CD14-positive monocyte (primary cell): ENCODE data around the gene NDE1. TPM values are rescaled to one million over a fixed set of nuclear protein-coding genes. Genes with fewer than 3 reads are reported as not detected.
"Not testable (repeated sequence)": the region's sequence is repeated elsewhere in the genome, so short reads cannot be mapped to it uniquely, and the experiment has no call there.

Experiments used
- DNase-seq, 3 donors: peaks; one replicate each; pipeline ENCODE4 v3.0.0-alpha.2; 2011 to 2022
- H2AFZ ChIP-seq: 2 replicates; pipeline ENCODE4 v1.6.0; 2012; ENCODE audit warnings: mild to moderate bottlenecking, low read depth, low read length, inconsistent platforms; ENCODE audit not compliant: insufficient read depth, poor library complexity, severe bottlenecking
- H3K27ac ChIP-seq, 2 donors: 1 replicate in 1 of 2; 2 replicates in 1 of 2; pipeline ENCODE4 v1.5.1; 2012 to 2013; ENCODE audit warnings: low read length in 2 of 2, control low read depth in 1 of 2, inconsistent platforms in 1 of 2, low read depth in 1 of 2, mild to moderate bottlenecking in 1 of 2
- H3K27me3 ChIP-seq, 2 donors: one replicate each; pipeline versions ENCODE4 v1.6.0 to v1.6.1; 2011 to 2013; ENCODE audit warnings: low read length in 2 of 2; ENCODE audit not compliant: control insufficient read depth in 2 of 2, insufficient read depth in 2 of 2
- H3K36me3 ChIP-seq, 2 donors: replicated peaks in 1 of 2; 1 replicate in 1 of 2; 2 replicates in 1 of 2; pipeline versions ENCODE4 v1.5.1 to v1.6.1; 2012 to 2013; ENCODE audit warnings: low read length in 2 of 2, control low read depth in 1 of 2, inconsistent platforms in 1 of 2, mild to moderate bottlenecking in 1 of 2; ENCODE audit not compliant: insufficient read depth in 2 of 2, control insufficient read depth in 1 of 2
- H3K4me1 ChIP-seq, 2 donors: 1 replicate in 1 of 2; 2 replicates in 1 of 2; pipeline versions ENCODE4 v1.5.1 to v1.6.1; 2012 to 2013; ENCODE audit warnings: low read length in 2 of 2, control low read depth in 1 of 2, inconsistent platforms in 1 of 2, mild to moderate bottlenecking in 1 of 2, moderate library complexity in 1 of 2; ENCODE audit not compliant: insufficient read depth in 2 of 2, control insufficient read depth in 1 of 2
- H3K4me2 ChIP-seq: replicated peaks from 2 replicates; pipeline ENCODE3; 2012; ENCODE audit warnings: low read length, moderate library complexity, mild to moderate bottlenecking; ENCODE audit not compliant: poor library complexity, severe bottlenecking; ENCODE audit errors: extremely low read depth
- H3K4me3 ChIP-seq, 3 experiments: fragments of 200-600 bp in 1 of 3; sonication (generic) in 1 of 3; replicated peaks in 1 of 3; 1 replicate in 2 of 3; 2 replicates in 1 of 3; pipeline ENCODE4 v1.5.1; 2011 to 2013; ENCODE audit warnings: low read length in 3 of 3, mild to moderate bottlenecking in 3 of 3, control low read depth in 2 of 3, low read depth in 2 of 3, inconsistent platforms in 1 of 3, moderate library complexity in 1 of 3
- H3K79me2 ChIP-seq: 2 replicates; pipeline ENCODE4 v1.6.0; 2012; ENCODE audit warnings: mild to moderate bottlenecking, control low read depth, inconsistent platforms, low read length, moderate library complexity; ENCODE audit not compliant: insufficient read depth
- H3K9ac ChIP-seq: 2 replicates; pipeline ENCODE4 v1.6.0; 2017; ENCODE audit warnings: low read length, mild to moderate bottlenecking; ENCODE audit not compliant: insufficient read depth, poor library complexity, severe bottlenecking
- H3K9me3 ChIP-seq, 2 donors: replicated peaks in 1 of 2; 1 replicate in 1 of 2; 2 replicates in 1 of 2; pipeline versions ENCODE4 v1.5.1 to v1.6.1; 2012 to 2013; ENCODE audit warnings: low read length in 2 of 2, control low read depth in 1 of 2; ENCODE audit not compliant: control insufficient read depth in 1 of 2, insufficient read depth in 1 of 2
- H4K20me1 ChIP-seq: 2 replicates; pipeline ENCODE4 v1.6.0; 2012; ENCODE audit warnings: mild to moderate bottlenecking, low read length, control low read depth, moderate library complexity; ENCODE audit not compliant: insufficient read depth
- H3K27ac Mint-ChIP-seq, 7 donors: one replicate each; pipeline ENCODE4 v1.8.0; 2020; ENCODE audit warnings: mild to moderate bottlenecking in 7 of 7, mixed read lengths in 7 of 7, moderate library complexity in 6 of 7, inconsistent platforms in 2 of 7
- H3K27me3 Mint-ChIP-seq, 3 donors: one replicate each; pipeline ENCODE4 v1.8.0; 2021 to 2022; ENCODE audit warnings: low read depth in 3 of 3, mild to moderate bottlenecking in 3 of 3, mixed read lengths in 3 of 3, moderate library complexity in 3 of 3, inconsistent platforms in 1 of 3
- H3K36me3 Mint-ChIP-seq, 2 donors: one replicate each; pipeline ENCODE4 v1.8.0; 2020; ENCODE audit warnings: mixed read lengths in 2 of 2, inconsistent platforms in 1 of 2, mild to moderate bottlenecking in 1 of 2
- H3K4me1 Mint-ChIP-seq: one replicate; pipeline ENCODE4 v1.8.0; 2020; ENCODE audit warnings: mild to moderate bottlenecking, mixed read lengths
- H3K4me3 Mint-ChIP-seq, 2 donors: one replicate each; pipeline ENCODE4 v1.8.0; 2020; ENCODE audit warnings: mild to moderate bottlenecking in 2 of 2, mixed read lengths in 2 of 2, moderate library complexity in 1 of 2
- H3K9me3 Mint-ChIP-seq, 7 donors: one replicate each; pipeline ENCODE4 v1.8.0; 2020 to 2022; ENCODE audit warnings: mixed read lengths in 7 of 7, mild to moderate bottlenecking in 6 of 7, moderate library complexity in 6 of 7, inconsistent platforms in 2 of 7
- WGBS: methylation state at CpG from one replicate; pipeline ENCODE4 v1.1.5; 2013; ENCODE audit warnings: missing lambda C conversion rate; ENCODE audit not compliant: insufficient coverage; 5-methylcytosine and 5-hydroxymethylcytosine counted together
- intact Hi-C, 2 donors: fragments of 100-400 bp; cut with micrococcal nuclease; formaldehyde crosslinking; loops; one replicate each; pipeline versions ENCODE4 v1.15.0 to v1.15.1; 2023
- polyA plus RNA-seq, 3 donors: library from polyadenylated mRNA; depleted of rRNA in 1 of 3; unstranded in 2 of 3; stranded (reverse) in 1 of 3; fragments of 300-500 nt in 2 of 3; fragments of >200 nt in 1 of 3; fragmentation: Illumina TruSeq in 2 of 3; gene quantifications; 1 replicate in 2 of 3; 2 replicates in 1 of 3; pipeline ENCODE4 v1.2.3, GENCODE V29; 2012 to 2021
- TF ChIP-seq, protein P1 (sequence below): fragments of 200-600 bp; IDR thresholded peaks from one replicate; pipeline ENCODE4 v1.8.0; 2022; ENCODE audit warnings: antibody characterized with exemption, mild to moderate bottlenecking

NDE1 gene
- polyA plus RNA-seq, 3 donors = 26.0 to 47.8 (median 28.0) TPM

DNA sequence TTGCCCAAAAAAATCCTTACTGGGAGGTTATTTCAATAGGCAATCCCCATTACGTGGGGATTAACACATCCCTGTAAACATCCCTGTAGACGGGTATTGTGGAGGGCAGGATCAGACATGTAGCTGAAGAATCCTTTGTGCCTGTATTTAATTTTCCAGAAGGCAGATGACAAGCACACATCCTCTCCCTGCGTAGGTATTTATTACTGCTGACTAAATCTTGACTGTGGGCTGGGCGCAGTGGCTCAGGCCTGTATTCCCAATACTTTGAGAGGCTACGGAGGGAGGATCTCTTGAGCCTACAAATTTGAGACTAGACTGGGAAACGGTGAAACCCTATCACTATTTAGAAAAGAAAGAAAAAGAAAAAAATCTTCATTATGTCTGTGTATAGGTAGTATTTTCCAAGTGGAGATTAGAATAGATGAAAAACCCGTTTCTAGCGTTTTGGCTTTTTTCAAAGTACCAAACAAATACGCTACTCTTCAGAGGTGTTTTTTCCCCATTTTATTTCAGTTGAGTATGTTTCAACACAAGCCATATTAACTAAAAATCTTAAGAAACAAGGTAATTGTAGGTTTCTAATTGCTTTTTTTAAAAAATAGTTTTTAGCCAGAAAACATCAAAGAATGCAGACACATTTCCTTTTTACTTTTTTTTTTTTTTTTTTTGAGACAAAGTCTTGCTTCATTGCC is 5.6 kb upstream of the NDE1 start:
- Histone ChIP-seq H3K4me2 (peak overlapping the region; percentile 86), H2AFZ (no peak overlapping the region), H3K27ac (peak overlapping the region in 1 of 2 donors; percentile 98), H3K36me3 (no peaks in the 10 kb centered on the region), H3K4me3 (peak overlapping the region in 1 of 3 experiments; percentile 88), H4K20me1 (peaks cover 26% of the 10 kb centered on the region), H3K79me2 (peaks cover 34% of the 10 kb centered on the region), H3K27me3 (no peaks in the 10 kb centered on the region), H3K9me3 (no peaks in the 10 kb centered on the region), H3K4me1 (peaks cover 21 to 30% of the 10 kb centered on the region in 2 donors), H3K9ac (peak overlapping the region; percentile 91)
- Mint-ChIP-seq H3K4me3 (no peak overlapping the region), H3K27ac (peak overlapping the region in 4 of 7 donors; percentile 98 to 99 (median 98)), H3K9me3 (no peaks in the 10 kb centered on the region), H3K27me3 (peaks cover 0 to 4% (median 0%) of the 10 kb centered on the region in 3 donors), H3K4me1 (peaks cover 21% of the 10 kb centered on the region), H3K36me3 (peaks cover 4 to 10% of the 10 kb centered on the region in 2 donors)
- WGBS = no CpG with 5 or more reads among the region's 9 CpGs
- no peak for DNase-seq
- intact Hi-C loops = loop anchor here (5.0 to 10.0 kb wide), 4 partner anchors 38 to 1010 kb away; partner anchors contain the start of genes BFAR (in 1 of the 2), CEP20 (in 1 of the 2) and PARN (in 1 of the 2)
- TF ChIP-seq, protein P1, sequence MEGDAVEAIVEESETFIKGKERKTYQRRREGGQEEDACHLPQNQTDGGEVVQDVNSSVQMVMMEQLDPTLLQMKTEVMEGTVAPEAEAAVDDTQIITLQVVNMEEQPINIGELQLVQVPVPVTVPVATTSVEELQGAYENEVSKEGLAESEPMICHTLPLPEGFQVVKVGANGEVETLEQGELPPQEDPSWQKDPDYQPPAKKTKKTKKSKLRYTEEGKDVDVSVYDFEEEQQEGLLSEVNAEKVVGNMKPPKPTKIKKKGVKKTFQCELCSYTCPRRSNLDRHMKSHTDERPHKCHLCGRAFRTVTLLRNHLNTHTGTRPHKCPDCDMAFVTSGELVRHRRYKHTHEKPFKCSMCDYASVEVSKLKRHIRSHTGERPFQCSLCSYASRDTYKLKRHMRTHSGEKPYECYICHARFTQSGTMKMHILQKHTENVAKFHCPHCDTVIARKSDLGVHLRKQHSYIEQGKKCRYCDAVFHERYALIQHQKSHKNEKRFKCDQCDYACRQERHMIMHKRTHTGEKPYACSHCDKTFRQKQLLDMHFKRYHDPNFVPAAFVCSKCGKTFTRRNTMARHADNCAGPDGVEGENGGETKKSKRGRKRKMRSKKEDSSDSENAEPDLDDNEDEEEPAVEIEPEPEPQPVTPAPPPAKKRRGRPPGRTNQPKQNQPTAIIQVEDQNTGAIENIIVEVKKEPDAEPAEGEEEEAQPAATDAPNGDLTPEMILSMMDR = no peak

DNA sequence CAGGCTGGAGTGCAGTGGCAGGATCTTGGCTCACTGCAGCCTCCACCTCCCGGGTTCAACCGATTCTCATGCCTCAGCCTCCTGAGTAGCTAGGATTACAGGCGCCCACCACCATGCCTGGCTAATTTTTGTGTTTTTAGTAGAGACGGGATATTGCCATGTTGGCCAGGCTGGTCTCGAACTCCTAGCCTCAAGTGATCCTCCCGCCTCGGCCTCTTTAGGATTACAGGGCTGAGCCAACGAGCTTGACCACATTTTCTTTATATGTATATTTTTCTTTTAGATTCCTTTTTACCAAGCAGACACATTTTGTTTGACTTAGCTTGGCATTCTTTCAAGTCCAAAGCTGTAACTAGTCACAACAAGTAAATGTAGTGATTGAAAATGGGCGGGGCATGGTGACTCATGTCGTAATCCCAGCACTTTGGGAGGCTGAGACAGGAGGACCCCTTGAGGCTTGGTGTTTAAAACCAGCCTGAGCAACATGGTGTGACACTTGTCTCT is 5.0 kb upstream of the NDE1 start:
- not testable (repeated sequence) for H3K4me3 ChIP-seq, H3K27me3 Mint-ChIP-seq, H3K4me3 Mint-ChIP-seq, H2AFZ ChIP-seq, H3K4me2 ChIP-seq, H3K9me3 ChIP-seq, H3K9me3 Mint-ChIP-seq, H3K27ac ChIP-seq, H3K36me3 ChIP-seq, H3K36me3 Mint-ChIP-seq, H3K27me3 ChIP-seq, H3K9ac ChIP-seq
- Histone ChIP-seq H3K79me2 (peaks cover 28% of the 10 kb centered on the region), H3K4me1 (peaks cover 24 to 36% of the 10 kb centered on the region in 2 donors), H4K20me1 (peaks cover 22% of the 10 kb centered on the region)
- peak overlapping the region in 1 of 7 donors; percentile 35 for H3K27ac Mint-ChIP-seq
- peaks cover 23% of the 10 kb centered on the region for H3K4me1 Mint-ChIP-seq
- intact Hi-C loops = loop anchor here (5.0 to 10.0 kb wide), 4 partner anchors 37 to 1010 kb away; partner anchors contain the start of genes BFAR (in 1 of the 2), CEP20 (in 1 of the 2) and PARN (in 1 of the 2)
- peak in 1 of 3 donors; percentile 51 for DNase-seq
- WGBS = 94% methylated on average over 4 of the region's 10 CpGs

DNA sequence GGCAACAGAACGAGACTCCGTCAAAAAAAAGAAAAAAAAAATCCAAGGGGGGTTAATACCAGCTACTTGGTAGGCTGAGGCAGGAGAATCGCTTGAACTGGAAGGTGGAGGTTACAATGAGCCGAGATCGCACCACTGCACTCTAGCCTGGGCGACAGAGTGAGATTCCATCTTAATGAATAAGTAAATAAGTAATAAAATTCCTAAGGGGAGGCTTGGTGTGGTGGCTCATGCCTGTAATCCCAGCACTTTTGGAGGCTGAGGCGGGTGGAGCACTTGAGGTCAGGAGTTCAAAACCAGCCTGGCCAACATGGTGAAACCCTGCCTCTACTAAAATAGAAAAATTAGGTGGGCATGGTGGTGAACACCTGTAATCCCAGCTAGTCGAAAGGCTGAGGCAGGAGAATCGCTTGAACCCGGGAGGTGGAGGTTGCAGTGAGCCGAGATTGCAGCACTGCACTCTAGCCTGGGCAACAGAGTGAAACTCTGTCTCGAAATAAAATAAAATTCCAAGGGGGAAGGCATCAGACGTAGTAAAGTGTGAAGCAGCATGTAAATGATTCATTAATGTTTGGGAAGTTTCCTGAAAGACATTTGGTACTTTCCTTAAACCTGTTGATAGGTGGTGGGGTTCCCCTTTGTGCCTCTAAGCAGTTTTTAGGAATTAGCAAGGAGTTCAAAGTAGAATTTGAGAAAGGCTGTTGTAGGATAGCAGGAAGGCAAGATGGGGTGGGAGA is 3.3 kb upstream of the NDE1 start:
- H3K4me3 Mint-ChIP-seq, H3K4me2 ChIP-seq, H3K4me3 ChIP-seq, H3K27ac Mint-ChIP-seq, H3K27ac ChIP-seq, H3K36me3 ChIP-seq, H3K9me3 ChIP-seq, H3K27me3 ChIP-seq, H3K9me3 Mint-ChIP-seq, H3K9ac ChIP-seq, H3K27me3 Mint-ChIP-seq, H3K36me3 Mint-ChIP-seq, H2AFZ ChIP-seq: not testable (repeated sequence)
- Histone ChIP-seq H3K79me2 (peaks cover 28% of the 10 kb centered on the region), H3K4me1 (peaks cover 30 to 38% of the 10 kb centered on the region in 2 donors), H4K20me1 (peaks cover 16% of the 10 kb centered on the region)
- intact Hi-C loops = loop anchor here in 1 of 2 donors (10.0 kb wide), 1 partner anchor 1012 kb away; the partner anchor contains the start of genes BFAR and PARN
- 95% methylated on average over 8 of the region's 13 CpGs for WGBS
- DNase-seq = peak in 1 of 3 donors; percentile 45
- peaks cover 26% of the 10 kb centered on the region for H3K4me1 Mint-ChIP-seq
